Measurements from ENCODE around the gene MUC5B. TPM values are rescaled to one million over a fixed set of nuclear protein-coding genes. Genes with fewer than 3 reads are reported as not detected.

The MUC5B gene
- total RNA-seq, 1 experiment from 2014 or later = not detected

DNA sequence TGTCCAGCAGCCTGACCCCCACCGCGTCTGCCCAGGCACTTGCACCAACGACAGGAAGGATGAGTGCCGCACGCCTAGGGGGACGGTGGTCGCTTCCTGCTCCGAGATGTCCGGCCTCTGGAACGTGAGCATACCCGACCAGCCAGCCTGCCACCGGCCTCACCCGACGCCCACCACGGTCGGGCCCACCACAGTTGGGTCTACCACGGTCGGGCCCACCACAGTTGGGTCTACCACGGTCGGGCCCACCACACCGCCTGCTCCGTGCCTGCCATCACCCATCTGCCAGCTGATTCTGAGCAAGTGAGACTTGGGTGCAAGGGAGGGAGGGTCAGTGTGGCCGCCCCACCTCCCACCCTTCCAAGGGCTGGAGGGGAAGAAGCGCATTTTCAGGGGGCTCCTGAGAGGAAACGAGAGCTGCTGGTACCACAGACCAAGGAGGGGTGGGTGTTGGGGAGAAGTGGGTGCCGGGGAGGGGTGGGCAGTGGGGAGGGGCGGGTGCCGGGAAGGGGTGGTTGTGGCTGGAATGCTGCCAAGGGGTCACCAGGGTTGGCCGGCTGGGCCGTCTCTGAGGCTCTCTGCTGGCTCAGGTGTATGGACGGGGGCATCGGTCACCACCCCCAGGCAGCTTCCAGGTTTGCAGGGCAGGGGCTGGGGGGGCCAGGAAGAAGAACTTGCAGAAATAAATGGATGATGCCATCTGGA, 27.7 kb upstream of the MUC5B start:
- no peaks in the 10 kb centered on the region for H3K9me3 ChIP-seq (ENCODE audit: low read depth, low read length, poor library complexity, severe bottlenecking)
- intact Hi-C loops (cut with micrococcal nuclease; ENCODE audit: unreplicated experiment) = no loop called here
- ChIA-PET POLR2A (ENCODE audit: low non-redundant PET) (no interaction called here), CTCF (no interaction called here)
- TF ChIP-seq EZH2 (IDR thresholded peaks at IDR 0.05; ENCODE audit: borderline replicate concordance, low read depth, low read length, poor library complexity, severe bottlenecking) = no peak
- TF ChIP-seq, protein P1, sequence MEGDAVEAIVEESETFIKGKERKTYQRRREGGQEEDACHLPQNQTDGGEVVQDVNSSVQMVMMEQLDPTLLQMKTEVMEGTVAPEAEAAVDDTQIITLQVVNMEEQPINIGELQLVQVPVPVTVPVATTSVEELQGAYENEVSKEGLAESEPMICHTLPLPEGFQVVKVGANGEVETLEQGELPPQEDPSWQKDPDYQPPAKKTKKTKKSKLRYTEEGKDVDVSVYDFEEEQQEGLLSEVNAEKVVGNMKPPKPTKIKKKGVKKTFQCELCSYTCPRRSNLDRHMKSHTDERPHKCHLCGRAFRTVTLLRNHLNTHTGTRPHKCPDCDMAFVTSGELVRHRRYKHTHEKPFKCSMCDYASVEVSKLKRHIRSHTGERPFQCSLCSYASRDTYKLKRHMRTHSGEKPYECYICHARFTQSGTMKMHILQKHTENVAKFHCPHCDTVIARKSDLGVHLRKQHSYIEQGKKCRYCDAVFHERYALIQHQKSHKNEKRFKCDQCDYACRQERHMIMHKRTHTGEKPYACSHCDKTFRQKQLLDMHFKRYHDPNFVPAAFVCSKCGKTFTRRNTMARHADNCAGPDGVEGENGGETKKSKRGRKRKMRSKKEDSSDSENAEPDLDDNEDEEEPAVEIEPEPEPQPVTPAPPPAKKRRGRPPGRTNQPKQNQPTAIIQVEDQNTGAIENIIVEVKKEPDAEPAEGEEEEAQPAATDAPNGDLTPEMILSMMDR (conservative IDR thresholded peaks at IDR 0.05; ENCODE audit: low read depth, low read length) = no peak
- H3K27ac ChIP-seq (ENCODE audit: low read depth, low read length, poor library complexity, severe bottlenecking) = no peak overlapping the region
- H3K4me1 ChIP-seq (ENCODE audit: insufficient read depth, low read length, poor library complexity, severe bottlenecking) = no peaks in the 10 kb centered on the region
- no peaks in the 10 kb centered on the region for H3K36me3 ChIP-seq (ENCODE audit: insufficient read depth, low read length, poor library complexity, severe bottlenecking)
- no TSS peak for BruUV-seq (replicated peaks)
- H3K27me3 ChIP-seq (replicated peaks; ENCODE audit: insufficient read depth, low read depth, low read length, poor library complexity) = peaks cover 2% of the 10 kb centered on the region
- H3K4me3 ChIP-seq (ENCODE audit: low read depth, low read length, poor library complexity, severe bottlenecking) = no peak overlapping the region
- DNase-seq (ENCODE audit: low spot score) = no peak

DNA sequence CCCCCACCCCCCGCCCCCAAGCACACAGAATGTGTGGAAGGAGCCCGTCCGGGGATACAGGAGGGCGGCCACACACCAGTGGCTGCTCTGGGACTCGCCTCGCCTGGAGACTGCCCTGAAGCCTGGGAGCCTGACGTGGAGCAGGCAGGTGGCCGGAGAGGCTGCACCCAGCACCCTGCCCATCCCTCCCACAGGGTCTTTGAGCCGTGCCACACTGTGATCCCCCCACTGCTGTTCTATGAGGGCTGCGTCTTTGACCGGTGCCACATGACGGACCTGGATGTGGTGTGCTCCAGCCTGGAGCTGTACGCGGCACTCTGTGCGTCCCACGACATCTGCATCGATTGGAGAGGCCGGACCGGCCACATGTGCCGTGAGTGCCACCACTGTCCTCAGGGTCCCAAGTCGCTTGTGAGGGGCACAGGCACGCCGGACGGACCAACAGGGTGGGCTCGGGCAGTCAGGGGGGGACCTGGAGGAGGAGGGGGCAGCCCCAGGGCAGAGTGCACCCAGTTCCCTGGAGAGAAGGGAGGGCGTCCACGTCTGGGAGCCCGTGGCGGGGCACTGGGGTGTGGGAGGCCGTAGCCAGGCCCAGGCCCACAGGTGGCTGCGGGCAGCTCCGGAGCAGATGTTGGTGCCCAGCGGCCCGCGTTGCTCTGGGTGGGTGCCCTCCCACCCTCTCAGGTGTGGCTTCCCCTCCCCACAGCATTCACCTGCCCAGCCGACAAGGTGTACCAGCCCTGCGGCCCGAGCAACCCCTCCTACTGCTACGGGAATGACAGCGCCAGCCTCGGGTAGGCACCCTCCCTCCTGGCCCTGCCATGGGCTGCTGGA, 27.0 kb upstream of the MUC5B start:
- H3K9me3 ChIP-seq (ENCODE audit: low read depth, low read length, poor library complexity, severe bottlenecking) = no peaks in the 10 kb centered on the region
- no peaks in the 10 kb centered on the region for H3K4me1 ChIP-seq (ENCODE audit: insufficient read depth, low read length, poor library complexity, severe bottlenecking)
- POLR2A ChIA-PET (ENCODE audit: low non-redundant PET) = no interaction called here
- no TSS peak for BruUV-seq (replicated peaks)
- no peak for DNase-seq (ENCODE audit: low spot score)
- peaks cover 4% of the 10 kb centered on the region for H3K27me3 ChIP-seq (replicated peaks; ENCODE audit: insufficient read depth, low read depth, low read length, poor library complexity)
- intact Hi-C loops (cut with micrococcal nuclease; ENCODE audit: unreplicated experiment) = no loop called here
- H3K4me3 ChIP-seq (ENCODE audit: low read depth, low read length, poor library complexity, severe bottlenecking) = no peak overlapping the region
- TF ChIP-seq, protein P1 (conservative IDR thresholded peaks at IDR 0.05; ENCODE audit: low read depth, low read length) = no peak
- TF ChIP-seq EZH2 (IDR thresholded peaks at IDR 0.05; ENCODE audit: borderline replicate concordance, low read depth, low read length, poor library complexity, severe bottlenecking) = no peak
- H3K27ac ChIP-seq (ENCODE audit: low read depth, low read length, poor library complexity, severe bottlenecking) = no peak overlapping the region
- no peaks in the 10 kb centered on the region for H3K36me3 ChIP-seq (ENCODE audit: insufficient read depth, low read length, poor library complexity, severe bottlenecking)
- CTCF ChIA-PET = no interaction called here

- intact Hi-C loops (cut with micrococcal nuclease; ENCODE audit: unreplicated experiment) = no loop called here
- peaks cover 4% of the 10 kb centered on the region for H3K27me3 ChIP-seq (replicated peaks; ENCODE audit: insufficient read depth, low read depth, low read length, poor library complexity)
- no peak overlapping the region for H3K27ac ChIP-seq (ENCODE audit: low read depth, low read length, poor library complexity, severe bottlenecking)
- POLR2A ChIA-PET (ENCODE audit: low non-redundant PET) = no interaction called here
- TF ChIP-seq EZH2 (IDR thresholded peaks at IDR 0.05; ENCODE audit: borderline replicate concordance, low read depth, low read length, poor library complexity, severe bottlenecking) = no peak
- TF ChIP-seq, protein P1 (conservative IDR thresholded peaks at IDR 0.05; ENCODE audit: low read depth, low read length) = no peak
- DNase-seq (ENCODE audit: low spot score) = no peak
- BruUV-seq (replicated peaks) = no TSS peak
- no peak overlapping the region for H3K4me3 ChIP-seq (ENCODE audit: low read depth, low read length, poor library complexity, severe bottlenecking)
- no peaks in the 10 kb centered on the region for H3K4me1 ChIP-seq (ENCODE audit: insufficient read depth, low read length, poor library complexity, severe bottlenecking)
- CTCF ChIA-PET = no interaction called here
- H3K9me3 ChIP-seq (ENCODE audit: low read depth, low read length, poor library complexity, severe bottlenecking) = no peaks in the 10 kb centered on the region
- H3K36me3 ChIP-seq (ENCODE audit: insufficient read depth, low read length, poor library complexity, severe bottlenecking) = no peaks in the 10 kb centered on the region
Observed at GRCh38 chr11:1196516-1197391, 26.1 kb upstream of the MUC5B start.
